HUDEP-2 (cell line): ENCODE results near the gene GID8.

Source experiments
- DNase-seq, 76 experiments: peaks; one replicate each; lab custom pipeline; 2025; ENCODE audit not compliant: unreplicated experiment in 76 of 76; lab: John Stamatoyannopoulos, UW

The GID8 gene

DNA sequence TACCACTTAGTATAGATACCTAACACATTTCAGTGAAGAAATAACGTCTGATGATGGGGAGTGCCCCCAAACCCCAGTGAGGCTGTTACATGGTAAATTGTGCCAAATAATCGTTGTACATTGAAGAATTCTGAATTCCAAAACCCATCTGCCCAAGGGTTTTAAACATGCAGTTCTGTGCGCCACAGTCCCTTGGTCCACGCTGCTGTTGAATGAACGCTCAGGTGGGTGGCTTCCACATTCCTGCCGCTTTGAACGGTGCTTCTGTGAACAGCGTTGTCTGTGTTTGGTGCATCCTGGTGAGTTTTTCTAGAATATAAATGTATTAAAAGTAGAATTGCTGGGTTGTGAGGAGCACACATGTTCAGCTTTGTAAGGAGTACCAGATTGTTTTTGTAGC is 2.9 kb downstream of the GID8 start:
- DNase-seq: no peak

DNA sequence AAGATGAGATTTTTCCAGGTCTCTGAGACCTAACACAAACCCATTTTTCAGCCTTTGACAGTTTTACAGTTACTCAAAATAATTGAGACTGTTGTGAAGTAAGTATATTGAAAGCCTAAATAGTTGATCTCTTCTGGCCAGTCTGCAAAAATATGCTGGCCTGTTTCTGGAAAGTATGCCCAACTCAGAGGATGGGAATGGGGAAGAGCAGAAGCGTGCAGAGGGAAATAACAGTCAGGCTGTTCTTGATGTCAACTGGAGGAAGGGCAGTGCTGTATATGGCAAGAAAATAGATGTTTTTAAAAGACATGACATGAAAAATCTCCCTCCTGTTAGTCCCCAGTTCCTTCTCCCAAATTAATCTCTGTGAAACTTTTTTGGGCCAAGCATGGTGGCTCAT is 3.8 kb downstream of the GID8 start:
- no peak for DNase-seq

DNA sequence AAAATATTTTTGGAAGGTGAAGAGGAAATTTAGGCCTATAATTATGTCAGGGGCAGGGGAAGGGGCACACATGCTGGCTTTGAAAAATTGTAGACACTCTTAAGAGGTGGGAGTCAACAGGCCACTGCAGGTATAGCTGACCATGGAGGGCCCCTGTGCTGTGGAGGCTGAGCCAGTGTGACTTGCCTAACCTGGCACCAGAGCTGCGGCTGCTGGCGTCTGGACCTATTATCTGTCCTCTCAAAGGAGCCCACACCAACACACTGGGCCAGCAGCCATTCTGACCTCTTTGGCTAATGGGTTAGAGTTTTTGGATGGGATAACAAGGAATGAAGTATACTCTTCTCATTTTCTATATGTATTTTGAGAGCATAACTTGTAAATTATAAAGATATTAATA is 4.5 kb downstream of the GID8 start:
- DNase-seq: no peak

GRCh38 chr20:62943396-62943795 is 5.4 kb downstream of the GID8 start:
- DNase-seq: no peak

GRCh38 chr20:62944184-62944583 is 6.2 kb downstream of the GID8 start:
- DNase-seq: no peak

GRCh38 chr20:62944746-62945145 is 6.8 kb downstream of the GID8 start:
- DNase-seq: no peak

GRCh38 chr20:62945771-62946339 is 7.9 kb downstream of the GID8 start:
- DNase-seq: no peak

- DNase-seq: peak in 47 of 76 experiments; percentile 15 to 79 (median 52)
Measured at GRCh38 chr20:62946918-62947317, 9.0 kb downstream of the GID8 start.

- no peak for DNase-seq
Measured at GRCh38 chr20:62947532-62948300, 9.8 kb downstream of the GID8 start.

DNA sequence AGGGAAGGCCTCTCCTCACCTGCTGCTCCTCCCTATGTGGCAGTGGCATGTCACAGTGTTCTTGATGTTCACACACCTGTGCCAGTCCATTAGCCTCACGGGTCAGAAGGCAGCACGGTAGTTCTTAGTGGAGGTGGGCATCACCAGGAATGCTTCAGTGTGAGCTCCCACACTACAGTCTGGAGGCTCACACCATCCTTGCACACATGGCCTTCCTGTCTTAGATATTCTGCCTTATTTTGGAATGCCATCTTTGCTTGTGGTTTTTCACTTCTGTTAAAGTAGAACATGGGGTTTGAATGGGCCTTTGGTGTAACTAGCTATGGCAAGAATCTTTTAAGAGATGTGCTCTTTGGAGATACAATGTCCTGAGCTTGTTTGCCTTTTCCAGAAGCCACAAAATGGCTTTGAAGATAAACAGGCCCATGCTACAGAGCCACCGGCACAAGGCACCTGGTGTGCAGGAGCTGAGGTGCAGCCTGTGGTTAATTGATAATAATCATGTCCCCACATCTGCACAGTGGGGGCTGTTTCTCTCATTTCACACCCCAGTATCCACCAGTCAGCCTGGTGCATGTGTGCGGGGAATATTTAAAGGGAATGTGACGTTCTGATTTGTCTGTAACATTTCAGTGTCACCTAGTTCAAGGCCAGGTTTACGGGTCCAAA is 11.3 kb downstream of the GID8 start:
- no peak for DNase-seq

DNA sequence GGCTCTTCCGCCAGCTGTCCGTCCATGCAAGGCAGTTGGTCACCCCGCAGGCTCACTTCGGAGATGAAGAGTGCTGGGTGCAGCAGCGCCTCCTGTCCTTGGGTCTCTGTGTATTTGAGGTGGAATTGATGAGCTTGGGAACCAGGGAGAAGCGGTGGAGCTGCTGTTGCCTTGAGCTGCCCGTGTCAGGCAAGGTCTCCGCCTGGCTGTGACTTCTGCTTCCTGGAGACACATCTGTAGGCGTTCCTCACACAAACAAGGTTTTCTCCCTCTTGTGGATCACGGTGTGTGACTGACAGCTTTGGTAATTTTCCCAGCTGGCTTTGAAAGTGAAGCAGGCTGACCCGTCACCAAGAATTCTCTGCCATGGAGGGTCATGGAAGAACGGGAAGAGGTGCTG is 12.0 kb downstream of the GID8 start:
- no peak for DNase-seq

GRCh38 chr20:62950741-62951140 is 12.8 kb downstream of the GID8 start:
- DNase-seq: no peak

DNA sequence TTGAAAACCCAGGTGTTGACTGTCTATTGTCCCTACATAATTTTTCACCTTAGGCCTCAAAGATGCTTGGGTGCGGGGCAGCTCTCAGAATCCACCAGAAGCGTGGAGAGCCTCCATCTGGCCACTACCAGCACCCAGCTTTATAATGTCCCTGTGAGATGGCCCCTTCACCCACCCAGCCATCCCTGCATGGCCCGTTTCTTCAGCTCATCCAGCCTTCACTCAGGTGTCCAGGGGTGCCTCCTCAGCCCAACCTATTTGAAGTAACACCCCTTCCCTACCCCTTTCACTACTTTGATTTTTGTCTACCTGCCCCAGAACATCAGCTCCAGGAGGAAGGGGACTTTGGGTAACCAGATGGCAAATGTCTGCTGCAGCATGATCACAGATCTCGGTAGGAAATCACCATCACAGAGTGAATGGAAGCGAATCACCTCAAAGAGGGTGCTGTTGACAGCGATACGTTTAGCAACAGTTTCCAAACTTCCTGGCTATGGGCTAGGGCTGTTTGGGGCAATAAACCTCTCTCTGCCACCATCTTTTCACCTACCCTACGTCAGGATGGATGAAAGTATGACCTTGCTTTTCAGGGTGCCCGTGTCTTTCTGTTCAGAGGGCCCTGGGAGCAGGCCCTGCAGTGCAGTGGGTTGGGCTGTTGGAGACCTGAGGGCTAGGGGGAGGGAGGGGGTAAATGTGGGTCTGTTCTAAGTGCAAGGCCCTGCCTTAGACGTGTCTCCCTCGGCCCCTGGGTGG is 13.4 kb downstream of the GID8 start:
- no peak for DNase-seq

- no peak for DNase-seq
Measured at GRCh38 chr20:62951896-62952372, 14.0 kb downstream of the GID8 start.

DNA sequence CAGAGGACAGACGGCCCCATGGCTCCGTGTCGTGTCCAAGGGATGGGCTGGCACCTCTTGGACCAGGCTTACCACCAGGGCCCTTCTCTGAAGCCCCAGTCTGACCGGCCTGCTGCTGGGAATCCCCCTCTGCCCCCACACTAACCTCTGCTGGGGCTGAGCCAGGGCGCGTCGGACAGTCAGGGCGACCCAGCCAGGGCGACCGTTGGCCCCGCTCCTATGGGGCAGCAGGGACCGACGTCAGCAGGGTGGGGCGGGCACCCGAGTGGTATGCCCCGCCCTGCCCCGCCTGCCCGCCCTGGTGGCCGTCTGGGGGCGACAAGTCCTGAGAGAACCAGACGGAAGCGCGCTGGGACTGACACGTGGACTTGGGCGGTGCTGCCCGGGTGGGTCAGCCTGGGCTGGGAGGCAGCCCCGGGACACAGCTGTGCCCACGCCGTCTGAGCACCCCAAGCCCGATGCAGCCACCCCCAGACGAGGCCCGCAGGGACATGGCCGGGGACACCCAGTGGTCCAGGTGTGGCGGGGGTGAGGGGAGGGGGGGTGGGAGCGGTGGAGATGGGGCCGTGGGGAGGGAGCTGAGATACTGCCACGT is 14.5 kb downstream of the GID8 start, which contains the start of gene SLC17A9:
Gene SLC17A9 (plus strand): TSS at position 337 of the 595 bp plus-strand sequence. CDS start 122 bp downstream, at position 459.
- DNase-seq: peak in 70 of 76 experiments; percentile 14 to 92 (median 70)

GRCh38 chr20:62952968-62953838 is 15.3 kb downstream of the GID8 start:
- peak in 16 of 76 experiments; percentile 5 to 51 (median 28) for DNase-seq

- peak in 61 of 76 experiments; percentile 6 to 82 (median 51) for DNase-seq
Measured at GRCh38 chr20:62953839-62954703, 16.1 kb downstream of the GID8 start.

DNA sequence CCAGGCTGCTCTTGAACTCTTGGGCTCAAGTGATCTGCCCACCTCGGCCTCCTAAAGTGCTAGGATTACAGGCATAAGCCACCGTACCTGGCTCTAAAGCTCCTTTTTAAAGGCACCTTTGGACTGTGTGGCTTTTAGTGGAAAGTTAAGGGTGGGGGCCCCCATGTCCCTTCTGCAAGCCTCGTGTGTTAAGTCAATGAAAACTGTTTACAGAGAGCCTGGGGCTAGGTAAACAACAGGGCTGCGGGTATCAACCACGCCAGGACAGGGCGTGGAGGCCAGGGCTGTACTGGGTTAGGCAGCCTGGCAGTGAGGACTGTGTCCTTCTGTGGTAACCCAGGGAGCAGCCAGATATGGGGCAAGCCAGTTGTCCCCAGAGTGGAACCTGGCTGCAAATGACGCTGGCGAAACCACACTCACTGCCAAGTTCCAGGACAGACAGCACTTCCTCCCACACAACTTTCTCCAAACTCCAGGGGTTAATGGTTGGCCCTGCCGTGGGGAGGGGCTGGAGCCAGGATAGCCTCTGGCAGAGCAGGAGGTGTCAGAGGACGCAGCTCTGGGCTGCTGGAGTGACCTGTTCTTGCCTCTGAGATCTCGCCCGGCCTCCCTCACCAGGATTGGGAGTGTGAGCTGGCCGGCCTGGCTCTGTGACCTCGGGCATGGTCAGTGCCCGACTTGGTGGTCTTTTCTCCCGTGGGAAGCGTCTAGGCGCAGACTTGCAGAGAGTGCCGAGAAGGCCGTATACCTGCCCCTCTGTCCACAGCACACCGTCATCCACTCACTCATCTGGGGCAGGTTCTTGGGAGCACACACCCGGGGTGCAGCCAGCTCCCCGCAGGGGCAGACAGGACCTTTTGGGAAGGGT is 17.8 kb downstream of the GID8 start:
- peak in 2 of 76 experiments; percentile 12 to 13 for DNase-seq
